NB4 (cell line): ENCODE data around the gene ZC3H13.

Experiments used
- DNase-seq: peaks from one replicate; pipeline ENCODE4 v3.0.0; 2010; ENCODE audit warnings: low read depth
- H3K4me3 ChIP-seq: one replicate; pipeline ENCODE4 v1.5.1; 2011; ENCODE audit warnings: mild to moderate bottlenecking, low read depth, low read length, moderate library complexity
- CTCF ChIP-seq: IDR thresholded peaks from one replicate; pipeline ENCODE4 v1.5.1; 2012; ENCODE audit warnings: low read depth, low read length
- MAX ChIP-seq: IDR thresholded peaks from 2 replicates; pipeline ENCODE4 v1.6.1; 2011; ENCODE audit warnings: low read depth, low read length
- MYC ChIP-seq: IDR thresholded peaks from 2 replicates; pipeline ENCODE4 v1.6.1; 2011; ENCODE audit warnings: low read depth, low read length
- POLR2A ChIP-seq: IDR thresholded peaks from 2 replicates; pipeline ENCODE4 v1.6.1; 2011; ENCODE audit warnings: mild to moderate bottlenecking; ENCODE audit not compliant: insufficient read length; ENCODE audit errors: extremely low read depth

ZC3H13 gene

GRCh38 chr13:45949161-45949560 lies 103.4 kb downstream of the ZC3H13 start:
- H3K4me3 ChIP-seq: no peak overlapping the region
- no peak for TF ChIP-seq POLR2A
- no peak for DNase-seq

- DNase-seq: no peak
- H3K4me3 ChIP-seq: no peak overlapping the region
- TF ChIP-seq CTCF (no peak), MYC (no peak), POLR2A (no peak), MAX (no peak)
Observed at GRCh38 chr13:45943965-45944364, 108.6 kb downstream of the ZC3H13 start.

GRCh38 chr13:45943120-45943519 lies 109.4 kb downstream of the ZC3H13 start:
- H3K4me3 ChIP-seq: no peak overlapping the region
- DNase-seq: no peak
- TF ChIP-seq CTCF (no peak), MAX (no peak), MYC (no peak), POLR2A (no peak)

- no peak overlapping the region for H3K4me3 ChIP-seq
- TF ChIP-seq MYC: no peak
- TF ChIP-seq CTCF: no peak
- no peak for TF ChIP-seq MAX
- TF ChIP-seq POLR2A: no peak
- DNase-seq: no peak
Observed at GRCh38 chr13:45941261-45941660, 111.3 kb downstream of the ZC3H13 start.

- no peak overlapping the region for H3K4me3 ChIP-seq
- TF ChIP-seq CTCF (no peak), MYC (no peak), MAX (no peak), POLR2A (no peak)
- DNase-seq: no peak
Observed at GRCh38 chr13:45940061-45940460, 112.5 kb downstream of the ZC3H13 start.

- H3K4me3 ChIP-seq: no peak overlapping the region
Observed at GRCh38 chr13:45936621-45937020, 115.9 kb downstream of the ZC3H13 start.

More at GRCh38 chr13:45936621-45937020, 115.9 kb downstream of the ZC3H13 start:
- no peak for DNase-seq
- TF ChIP-seq MYC (no peak), POLR2A (no peak), CTCF (no peak), MAX (no peak)
